Erythroblast (primary cell): Measurements from ENCODE around the gene TMEM131.

Source experiments
- GATA1 ChIP-seq: IDR thresholded peaks from 2 replicates; pipeline ENCODE4 v1.6.1; 2011; ENCODE audit warnings: low read depth, mild to moderate bottlenecking, control low read depth, low read length, moderate library complexity
- POLR2A ChIP-seq: IDR thresholded peaks from 2 replicates; pipeline ENCODE4 v1.6.1; 2011; ENCODE audit warnings: mild to moderate bottlenecking, low read length

DNA sequence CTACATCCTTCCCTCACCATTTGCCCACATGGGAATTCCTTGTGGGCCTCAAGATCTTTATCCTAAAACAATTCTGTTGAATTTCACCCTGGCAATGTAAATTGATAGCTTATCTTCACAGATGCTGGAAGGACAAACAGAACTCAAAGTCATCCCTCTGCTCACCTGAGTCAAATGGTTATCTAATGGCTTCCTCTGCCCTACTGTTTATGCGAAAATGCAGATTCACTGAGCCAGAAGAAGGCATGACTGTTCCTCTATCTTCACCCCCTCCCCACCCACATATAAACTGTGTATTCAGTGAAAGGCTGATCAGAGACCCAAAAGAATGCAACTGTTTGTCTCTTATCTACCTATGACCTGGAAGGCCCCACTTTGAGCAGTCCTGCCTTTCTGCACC lies 47.4 kb upstream of the TMEM131 start:
- no peak for TF ChIP-seq POLR2A
- no peak for TF ChIP-seq GATA1
